Suprapubic skin (tissue), 4 donors: ENCODE results near the gene GAS7. TPM values are rescaled to one million over a fixed set of nuclear protein-coding genes. Genes with fewer than 3 reads are reported as not detected.

Experiments
- DNase-seq, 2 donors: peaks; one replicate each; pipeline ENCODE4 v3.0.0-alpha.2; 2019; ENCODE audit warnings: low spot score in 2 of 2
- H3K27ac ChIP-seq: fragments of 200-600 bp; sonication (generic); one replicate; pipeline ENCODE4 v1.5.1; 2019
- H3K27me3 ChIP-seq: fragments of 200-600 bp; sonication (generic); one replicate; pipeline ENCODE4 v1.5.1; 2019
- H3K36me3 ChIP-seq: fragments of 200-600 bp; sonication (generic); one replicate; pipeline ENCODE4 v1.5.1; 2019
- H3K4me1 ChIP-seq: fragments of 200-600 bp; sonication (generic); one replicate; pipeline ENCODE4 v1.5.1; 2019
- H3K4me3 ChIP-seq: fragments of 200-600 bp; sonication (generic); one replicate; pipeline ENCODE4 v1.5.1; 2019; ENCODE audit warnings: mild to moderate bottlenecking
- H3K9me3 ChIP-seq: fragments of 200-600 bp; sonication (generic); one replicate; pipeline ENCODE4 v1.5.1; 2019
- CTCF ChIP-seq, 2 donors: fragments of 200-600 bp in 1 of 2; fragments of 450-650 bp in 1 of 2; sonication (generic) in 1 of 2; IDR thresholded peaks; one replicate each; pipeline ENCODE4 v1.5.1; 2016 to 2019; ENCODE audit warnings: antibody characterized with exemption in 2 of 2, mild to moderate bottlenecking in 1 of 2, moderate library complexity in 1 of 2
- EP300 ChIP-seq: sonication (generic); formaldehyde crosslinking; IDR thresholded peaks from one replicate; pipeline ENCODE4 v1.6.1; 2017; ENCODE audit warnings: antibody characterized with exemption
- POLR2A ChIP-seq, 2 donors: fragments of 450-650 bp; IDR thresholded peaks; one replicate each; pipeline ENCODE4 v1.6.1; 2017; ENCODE audit warnings: antibody characterized with exemption in 2 of 2, mild to moderate bottlenecking in 2 of 2, moderate library complexity in 2 of 2
- POLR2AphosphoS5 ChIP-seq, 3 donors: sonication (generic); formaldehyde crosslinking; IDR thresholded peaks; one replicate each; pipeline ENCODE4 v1.6.1; 2017; ENCODE audit warnings: antibody characterized with exemption in 3 of 3
- WGBS: methylation state at CpG from one replicate; pipeline ENCODE4 v1.1.5; 2018; 5-methylcytosine and 5-hydroxymethylcytosine counted together
- total RNA-seq, 4 donors: library from RNA; depleted of rRNA; stranded (reverse); fragments of >200 nt; gene quantifications; one replicate each; pipeline ENCODE4 v1.1.0, GENCODE V29; 2016

Gene GAS7
- total RNA-seq, 4 donors from 2014 or later, result 45.7 to 106 (median 74.2) TPM

DNA sequence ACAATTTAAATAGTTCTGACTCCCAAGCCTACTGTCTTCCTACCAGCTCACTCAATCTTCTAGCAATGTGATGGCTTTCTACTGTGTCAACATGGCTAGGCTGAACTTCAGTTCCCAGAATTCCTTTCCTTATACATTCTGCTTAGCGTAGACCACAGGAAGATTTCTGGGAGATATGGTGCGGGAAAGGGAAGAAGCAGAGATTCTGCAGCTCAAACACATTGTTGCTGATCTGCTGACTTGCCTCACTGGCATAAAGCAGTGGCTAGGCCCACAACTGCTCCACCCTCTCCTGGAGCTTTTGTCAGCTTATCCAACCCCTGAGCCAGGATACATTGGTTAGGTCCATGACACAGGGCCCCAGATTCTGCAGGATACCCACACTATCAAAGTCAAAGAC, 58.8 kb downstream of the GAS7 start:
- H3K36me3 ChIP-seq, result no peaks in the 10 kb centered on the region
- no peak for DNase-seq
- 85% methylated on average over 2 of the region's 2 CpGs for WGBS

GRCh38 chr17:10136258-10136981, 62.0 kb downstream of the GAS7 start:
- H3K4me3 ChIP-seq, result no peak overlapping the region
- no peak overlapping the region for H3K27ac ChIP-seq
- H3K36me3 ChIP-seq, result no peaks in the 10 kb centered on the region
- TF ChIP-seq EP300 (no peak), CTCF (IDR thresholded peaks at IDR 0.05) (no peak), POLR2A (IDR thresholded peaks at IDR 0.05) (no peak), POLR2AphosphoS5 (IDR thresholded peaks at IDR 0.05) (no peak)
- 58% methylated on average over 15 of the region's 15 CpGs for WGBS
- H3K27me3 ChIP-seq, result no peaks in the 10 kb centered on the region
- no peak for DNase-seq
- H3K9me3 ChIP-seq, result no peaks in the 10 kb centered on the region
- peaks cover 19% of the 10 kb centered on the region for H3K4me1 ChIP-seq

More for the DNA sequence above, 58.8 kb downstream of the GAS7 start:
- Histone ChIP-seq H3K4me3 (no peak overlapping the region), H3K27me3 (no peaks in the 10 kb centered on the region), H3K9me3 (no peaks in the 10 kb centered on the region), H3K27ac (no peak overlapping the region), H3K4me1 (peaks cover 19% of the 10 kb centered on the region)
- TF ChIP-seq POLR2A (IDR thresholded peaks at IDR 0.05) (no peak), POLR2AphosphoS5 (IDR thresholded peaks at IDR 0.05) (no peak), EP300 (no peak), CTCF (IDR thresholded peaks at IDR 0.05) (no peak)

GRCh38 chr17:10135539-10136257, 62.7 kb downstream of the GAS7 start:
- H3K27ac ChIP-seq, result peak overlapping the region; percentile 66
- 31% methylated on average over 12 of the region's 12 CpGs for WGBS

DNA sequence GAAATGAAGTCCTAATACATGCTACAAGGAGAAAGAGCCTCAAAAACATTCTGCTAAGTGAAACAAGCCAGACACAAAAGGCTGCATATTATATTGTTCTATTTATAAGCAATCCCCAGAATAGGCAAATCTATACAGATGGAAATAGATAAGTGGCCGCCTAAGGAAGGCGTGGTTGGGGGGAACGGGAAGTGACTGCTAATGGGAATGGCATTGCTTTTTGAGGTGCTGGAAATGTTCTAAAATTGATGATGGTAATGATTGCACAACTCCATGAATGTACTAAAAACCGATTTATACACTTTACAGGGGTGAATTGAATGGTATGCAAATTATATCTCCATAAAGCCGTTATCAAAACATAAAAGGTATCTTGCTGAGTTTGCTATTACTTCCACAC, 67.7 kb downstream of the GAS7 start:
- Histone ChIP-seq H3K9me3 (no peaks in the 10 kb centered on the region), H3K4me3 (no peak overlapping the region), H3K27ac (no peak overlapping the region), H3K4me1 (peaks cover 30% of the 10 kb centered on the region), H3K36me3 (no peaks in the 10 kb centered on the region), H3K27me3 (no peaks in the 10 kb centered on the region)
- TF ChIP-seq POLR2AphosphoS5 (IDR thresholded peaks at IDR 0.05) (no peak), POLR2A (IDR thresholded peaks at IDR 0.05) (no peak), CTCF (IDR thresholded peaks at IDR 0.05) (no peak), EP300 (no peak)
- WGBS, result 71% methylated on average over 5 of the region's 5 CpGs
- DNase-seq, result no peak

More at GRCh38 chr17:10135539-10136257, 62.7 kb downstream of the GAS7 start:
- H3K9me3 ChIP-seq, result no peaks in the 10 kb centered on the region
- no peaks in the 10 kb centered on the region for H3K36me3 ChIP-seq
- peak in 1 of 3 donors; percentile 37 for TF ChIP-seq POLR2AphosphoS5 (IDR thresholded peaks at IDR 0.05)
- no peak for TF ChIP-seq POLR2A (IDR thresholded peaks at IDR 0.05)
- no peak for TF ChIP-seq CTCF (IDR thresholded peaks at IDR 0.05)
- TF ChIP-seq EP300, result no peak
- peaks cover 18% of the 10 kb centered on the region for H3K4me1 ChIP-seq
- peak in 1 of 2 donors; percentile 91 for DNase-seq
- no peaks in the 10 kb centered on the region for H3K27me3 ChIP-seq
- no peak overlapping the region for H3K4me3 ChIP-seq

GRCh38 chr17:10130263-10130662, 68.1 kb downstream of the GAS7 start:
- DNase-seq, result no peak
- H3K36me3 ChIP-seq, result no peaks in the 10 kb centered on the region
- H3K27ac ChIP-seq, result no peak overlapping the region
- H3K9me3 ChIP-seq, result no peaks in the 10 kb centered on the region
- H3K4me3 ChIP-seq, result no peak overlapping the region
- no peak for TF ChIP-seq CTCF (IDR thresholded peaks at IDR 0.05)
- no peak for TF ChIP-seq POLR2A (IDR thresholded peaks at IDR 0.05)
- peaks cover 30% of the 10 kb centered on the region for H3K4me1 ChIP-seq
- H3K27me3 ChIP-seq, result no peaks in the 10 kb centered on the region
- 45% methylated on average over 5 of the region's 5 CpGs for WGBS
